T-cell (primary cell): Measurements from ENCODE around the gene ATP9B. TPM values are rescaled to one million over a fixed set of nuclear protein-coding genes. Genes with fewer than 3 reads are reported as not detected.

Experiments used
- ATAC-seq, 4 experiments: fragments of 200-7000 bp in 3 of 4; fragments of 150-1000 bp in 1 of 4; cut with Tn5 transposase; replicated peaks in 1 of 4; 1 replicate in 3 of 4; 2 replicates in 1 of 4; pipeline ENCODE4 v1.10.0; 2021; ENCODE audit warnings: moderate library complexity in 3 of 4, mild to moderate bottlenecking in 2 of 4, moderate number of reproducible peaks in 1 of 4
- CTCF ChIA-PET, 2 donors: fragments of 300-600 bp; sonication (Branson Sonifier 250); formaldehyde crosslinking; loops; one replicate each; lab custom pipeline; 2022; ENCODE audit warnings: antibody characterized with exemption in 2 of 2; lab: Charles Lee
- POLR2A ChIA-PET, 2 donors: fragments of 300-600 bp; sonication (Branson Sonifier 250); formaldehyde crosslinking; loops; one replicate each; lab custom pipeline; 2022; ENCODE audit warnings: antibody characterized with exemption in 2 of 2; lab: Charles Lee
- DNase-seq, 35 experiments: peaks; one replicate each; pipeline versions ENCODE4 v3.0.0 to v3.0.0-alpha.2; 2013 to 2023
- H3K27ac ChIP-seq: one replicate; pipeline ENCODE4 v1.5.1; 2013; ENCODE audit warnings: low read length
- H3K27me3 ChIP-seq, 2 experiments: replicated peaks in 1 of 2; 1 replicate in 1 of 2; 2 replicates in 1 of 2; pipeline versions ENCODE4 v1.6.1 to v1.7.0; 2013; ENCODE audit warnings: low read length in 1 of 2, mixed read lengths in 1 of 2; ENCODE audit not compliant: control insufficient read depth in 2 of 2, insufficient read depth in 2 of 2; ENCODE audit errors: extremely low read depth in 1 of 2
- H3K36me3 ChIP-seq, 2 donors: 1 replicate in 1 of 2; 2 replicates in 1 of 2; pipeline versions ENCODE4 v1.6.1 to v1.7.0; 2013; ENCODE audit warnings: low read length in 1 of 2; ENCODE audit not compliant: control insufficient read depth in 2 of 2, insufficient read depth in 1 of 2; ENCODE audit errors: extremely low read depth in 1 of 2
- H3K4me1 ChIP-seq, 2 experiments: 1 replicate in 1 of 2; 2 replicates in 1 of 2; pipeline versions ENCODE4 v1.6.1 to v1.7.0; 2013; ENCODE audit warnings: low read length in 2 of 2, mixed read lengths in 1 of 2; ENCODE audit not compliant: insufficient read depth in 2 of 2, control insufficient read depth in 1 of 2; ENCODE audit errors: extremely low read depth in 1 of 2
- H3K4me3 ChIP-seq, 2 donors: 1 replicate in 1 of 2; 2 replicates in 1 of 2; pipeline versions ENCODE4 v1.5.1 to v1.7.0; 2013; ENCODE audit warnings: mild to moderate bottlenecking in 2 of 2, low read length in 1 of 2, moderate library complexity in 1 of 2; ENCODE audit not compliant: control insufficient read depth in 1 of 2; ENCODE audit errors: extremely low read depth in 1 of 2
- H3K9me3 ChIP-seq: 2 replicates; pipeline ENCODE4 v1.7.0; 2013
- H3K27ac Mint-ChIP-seq, 2 donors: one replicate each; pipeline ENCODE4 v1.8.0; 2020 to 2021; ENCODE audit warnings: mild to moderate bottlenecking in 2 of 2, mixed read lengths in 2 of 2
- H3K27me3 Mint-ChIP-seq, 2 donors: one replicate each; pipeline ENCODE4 v1.8.0; 2021 to 2022; ENCODE audit warnings: mixed read lengths in 2 of 2
- H3K36me3 Mint-ChIP-seq: one replicate; pipeline ENCODE4 v1.8.0; 2021; ENCODE audit warnings: mixed read lengths
- H3K4me1 Mint-ChIP-seq, 3 donors: one replicate each; pipeline ENCODE4 v1.8.0; 2020 to 2022; ENCODE audit warnings: mixed read lengths in 3 of 3, mild to moderate bottlenecking in 1 of 3
- H3K4me3 Mint-ChIP-seq, 3 donors: one replicate each; pipeline ENCODE4 v1.8.0; 2020 to 2022; ENCODE audit warnings: mild to moderate bottlenecking in 3 of 3, mixed read lengths in 3 of 3, moderate library complexity in 3 of 3
- H3K9me3 Mint-ChIP-seq, 3 donors: one replicate each; pipeline ENCODE4 v1.8.0; 2020 to 2022; ENCODE audit warnings: mixed read lengths in 3 of 3
- WGBS: methylation state at CpG from one replicate; pipeline ENCODE4 v1.1.5; 2013; ENCODE audit warnings: missing lambda C conversion rate; ENCODE audit not compliant: insufficient coverage; 5-methylcytosine and 5-hydroxymethylcytosine counted together
- total RNA-seq, 35 experiments: library from RNA in 6 of 35; stranded (reverse) in 6 of 35; fragments of 120-200 nt in 1 of 35; gene quantifications; one replicate each; pipeline versions ENCODE4 v1.2.1 to v1.2.4 and lab custom pipeline; 2013 to 2026

ATP9B gene
- total RNA-seq, 5 donors from 2014 or later (not counting 1 experiment from before 2014, with no cell fraction given), result 54.1 to 95.2 (median 65.4) TPM

DNA sequence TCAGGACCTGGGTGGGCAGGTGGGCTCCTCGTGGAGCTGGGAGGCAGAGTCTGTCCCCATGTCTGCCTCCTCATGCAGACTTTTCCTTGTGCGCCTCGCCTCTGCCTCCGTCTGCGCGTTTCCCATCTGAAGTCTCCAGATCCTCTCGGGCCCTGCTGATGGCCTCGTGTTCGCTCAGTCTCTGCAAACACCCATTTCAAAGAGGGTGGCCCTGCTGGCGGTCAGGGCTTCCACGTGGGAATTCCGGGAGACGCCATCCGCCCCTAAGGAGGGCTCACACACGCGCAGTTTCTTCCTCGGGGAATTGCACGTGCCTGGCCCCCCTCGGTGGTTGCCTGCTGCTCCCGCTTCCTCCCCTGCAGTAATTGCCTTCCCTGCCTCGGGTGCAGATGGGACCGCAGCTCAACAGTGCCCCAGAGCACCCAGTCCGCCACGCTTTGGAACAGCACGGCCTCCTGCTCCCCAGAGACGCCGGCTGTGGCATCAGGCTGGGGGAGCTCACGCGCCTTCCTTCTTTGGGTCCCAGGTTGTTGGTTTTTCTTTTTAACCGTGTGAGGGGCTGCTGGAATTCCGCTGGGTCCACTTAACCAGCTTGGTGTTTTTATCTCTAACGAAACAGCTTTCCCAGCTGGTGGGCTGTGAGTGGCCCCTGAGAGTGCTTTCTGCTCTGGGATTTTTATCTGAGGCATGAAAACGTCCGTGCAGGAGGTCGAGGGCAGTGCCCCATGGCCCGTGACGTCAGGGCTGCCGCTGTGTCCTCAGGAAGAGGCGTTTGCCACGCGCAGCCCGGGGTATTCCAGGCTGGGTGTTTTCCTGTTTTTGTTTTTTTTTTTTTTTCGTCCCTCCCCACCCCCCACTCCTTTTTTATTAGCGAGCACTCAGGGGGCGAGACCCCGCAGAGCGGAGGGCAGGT is 342.7 kb downstream of the ATP9B start:
- ATAC-seq, result no peak
- Histone ChIP-seq H3K36me3 (peaks cover 9 to 47% of the 10 kb centered on the region in 2 donors), H3K4me3 (no peak overlapping the region), H3K27ac (no peak overlapping the region), H3K4me1 (peaks cover 0 to 14% of the 10 kb centered on the region in 2 experiments), H3K9me3 (no peaks in the 10 kb centered on the region), H3K27me3 (no peaks in the 10 kb centered on the region)
- H3K27ac Mint-ChIP-seq, result no peak overlapping the region
- WGBS, result 94% methylated on average over 33 of the region's 47 CpGs
- POLR2A ChIA-PET, result interaction anchor here in 1 of 2 donors (0.7 kb wide), 1 partner anchor 192 kb away, joined by 5 read pairs; no protein-coding TSS in a partner anchor
- H3K9me3 Mint-ChIP-seq, result no peaks in the 10 kb centered on the region
- H3K36me3 Mint-ChIP-seq, result peaks cover 25% of the 10 kb centered on the region
- H3K4me3 Mint-ChIP-seq, result no peak overlapping the region
- no peaks in the 10 kb centered on the region for H3K27me3 Mint-ChIP-seq
- no peak for DNase-seq
- CTCF ChIA-PET, result no interaction called here
- H3K4me1 Mint-ChIP-seq, result peaks cover 40 to 42% (median 41%) of the 10 kb centered on the region in 3 donors

DNA sequence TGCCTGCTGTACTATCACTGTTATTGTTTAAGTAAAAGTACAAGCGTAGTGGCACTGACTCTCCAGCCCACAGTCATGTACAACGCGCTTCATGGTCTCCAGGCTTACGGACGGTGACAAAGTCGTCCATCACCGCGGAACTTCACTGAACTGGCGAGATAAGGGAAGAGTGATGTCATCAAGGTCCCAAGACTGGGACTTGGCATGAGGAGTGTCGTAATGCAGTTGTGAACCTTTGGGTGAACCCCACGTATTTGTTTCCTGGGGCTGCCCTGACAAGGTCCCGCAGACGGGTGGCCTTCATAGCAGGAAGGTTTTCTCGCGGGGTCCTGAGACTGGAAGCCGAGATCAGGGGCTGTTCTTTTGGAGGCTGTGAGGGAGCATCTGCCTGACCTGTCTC is 343.8 kb downstream of the ATP9B start:
- DNase-seq (no peak), ATAC-seq (no peak)
- no peaks in the 10 kb centered on the region for H3K9me3 ChIP-seq
- peaks cover 0 to 8% of the 10 kb centered on the region in 2 experiments for H3K4me1 ChIP-seq
- no peak overlapping the region for H3K4me3 ChIP-seq
- no peak overlapping the region for H3K27ac Mint-ChIP-seq
- peaks cover 25% of the 10 kb centered on the region for H3K36me3 Mint-ChIP-seq
- CTCF ChIA-PET, result no interaction called here
- H3K27me3 ChIP-seq, result no peaks in the 10 kb centered on the region
- H3K27ac ChIP-seq, result no peak overlapping the region
- no peaks in the 10 kb centered on the region for H3K9me3 Mint-ChIP-seq
- no peak overlapping the region for H3K4me3 Mint-ChIP-seq
- 95% methylated on average over 13 of the region's 16 CpGs for WGBS
- peaks cover 31 to 37% (median 32%) of the 10 kb centered on the region in 3 donors for H3K4me1 Mint-ChIP-seq
- peaks cover 9 to 47% of the 10 kb centered on the region in 2 donors for H3K36me3 ChIP-seq
- H3K27me3 Mint-ChIP-seq, result no peaks in the 10 kb centered on the region
- POLR2A ChIA-PET, result no interaction called here

DNA sequence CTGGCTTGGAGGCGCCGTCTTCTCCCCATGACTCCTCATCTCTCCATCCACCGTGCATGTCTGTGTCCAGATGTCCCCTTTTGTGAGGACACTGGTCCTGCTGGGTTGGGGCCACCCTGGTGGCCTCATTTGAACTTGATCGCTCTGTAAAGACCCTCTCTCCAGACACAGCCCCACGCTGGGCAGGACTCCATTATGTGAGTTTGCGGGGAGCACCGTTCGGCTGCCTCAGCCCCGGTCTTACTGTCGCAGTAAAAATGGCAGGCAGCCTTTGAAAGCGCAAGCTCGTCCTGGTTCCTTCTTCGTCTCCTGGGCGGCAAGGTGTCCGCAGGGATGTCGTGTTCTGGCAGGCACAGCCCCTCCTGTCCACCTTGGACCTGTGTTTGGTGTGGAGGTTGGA is 344.2 kb downstream of the ATP9B start:
- peaks cover 0 to 8% of the 10 kb centered on the region in 2 experiments for H3K4me1 ChIP-seq
- no peak overlapping the region for H3K4me3 Mint-ChIP-seq
- no peaks in the 10 kb centered on the region for H3K27me3 ChIP-seq
- ATAC-seq, result no peak
- H3K4me1 Mint-ChIP-seq, result peaks cover 29 to 37% (median 32%) of the 10 kb centered on the region in 3 donors
- no peaks in the 10 kb centered on the region for H3K27me3 Mint-ChIP-seq
- no peak overlapping the region for H3K27ac ChIP-seq
- no peak overlapping the region for H3K4me3 ChIP-seq
- peaks cover 25% of the 10 kb centered on the region for H3K36me3 Mint-ChIP-seq
- no peaks in the 10 kb centered on the region for H3K9me3 ChIP-seq
- ChIA-PET POLR2A (no interaction called here), CTCF (no interaction called here)
- peaks cover 10 to 49% of the 10 kb centered on the region in 2 donors for H3K36me3 ChIP-seq
- H3K9me3 Mint-ChIP-seq, result no peaks in the 10 kb centered on the region
- WGBS, result 98% methylated on average over 16 of the region's 16 CpGs
- no peak overlapping the region for H3K27ac Mint-ChIP-seq
- DNase-seq, result no peak

DNA sequence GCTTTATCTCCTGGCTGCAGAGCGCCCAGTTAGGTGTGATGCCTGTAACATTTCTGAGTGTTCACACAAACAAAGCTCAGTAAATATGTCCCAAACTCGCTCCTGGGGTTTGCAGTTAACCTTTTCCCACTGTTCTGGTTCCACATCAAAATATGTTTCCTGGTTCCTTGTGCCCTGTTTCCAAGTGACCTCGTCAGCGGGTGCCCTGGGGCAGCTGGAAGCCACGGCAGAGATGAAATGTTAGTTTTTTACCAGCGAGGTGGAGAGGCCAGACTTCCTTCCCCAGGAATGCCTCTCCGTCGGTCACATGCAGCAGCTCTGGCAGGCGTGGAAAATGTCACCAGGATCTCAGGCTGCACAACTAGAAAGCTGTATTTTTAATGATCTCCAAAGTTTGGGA is 344.7 kb downstream of the ATP9B start:
- peaks cover 25% of the 10 kb centered on the region for H3K36me3 Mint-ChIP-seq
- H3K4me3 Mint-ChIP-seq, result no peak overlapping the region
- no peaks in the 10 kb centered on the region for H3K9me3 ChIP-seq
- no peak overlapping the region for H3K27ac Mint-ChIP-seq
- no peaks in the 10 kb centered on the region for H3K9me3 Mint-ChIP-seq
- ChIA-PET CTCF (interaction anchor here in 1 of 2 donors (1.3 kb wide), 1 partner anchor 35 kb away, joined by 4 read pairs; no protein-coding TSS in a partner anchor), POLR2A (interaction anchor here in 1 of 2 donors (0.6 kb wide), 1 partner anchor 20 kb away, joined by 7 read pairs; no protein-coding TSS in a partner anchor)
- H3K27ac ChIP-seq, result no peak overlapping the region
- WGBS, result 87% methylated on average over 6 of the region's 9 CpGs
- no peak for DNase-seq
- H3K4me1 Mint-ChIP-seq, result peaks cover 32 to 41% (median 36%) of the 10 kb centered on the region in 3 donors
- no peaks in the 10 kb centered on the region for H3K27me3 ChIP-seq
- H3K4me1 ChIP-seq, result peaks cover 0 to 8% of the 10 kb centered on the region in 2 experiments
- H3K4me3 ChIP-seq, result no peak overlapping the region
- ATAC-seq, result no peak
- peaks cover 14 to 52% of the 10 kb centered on the region in 2 donors for H3K36me3 ChIP-seq
- H3K27me3 Mint-ChIP-seq, result no peaks in the 10 kb centered on the region

DNA sequence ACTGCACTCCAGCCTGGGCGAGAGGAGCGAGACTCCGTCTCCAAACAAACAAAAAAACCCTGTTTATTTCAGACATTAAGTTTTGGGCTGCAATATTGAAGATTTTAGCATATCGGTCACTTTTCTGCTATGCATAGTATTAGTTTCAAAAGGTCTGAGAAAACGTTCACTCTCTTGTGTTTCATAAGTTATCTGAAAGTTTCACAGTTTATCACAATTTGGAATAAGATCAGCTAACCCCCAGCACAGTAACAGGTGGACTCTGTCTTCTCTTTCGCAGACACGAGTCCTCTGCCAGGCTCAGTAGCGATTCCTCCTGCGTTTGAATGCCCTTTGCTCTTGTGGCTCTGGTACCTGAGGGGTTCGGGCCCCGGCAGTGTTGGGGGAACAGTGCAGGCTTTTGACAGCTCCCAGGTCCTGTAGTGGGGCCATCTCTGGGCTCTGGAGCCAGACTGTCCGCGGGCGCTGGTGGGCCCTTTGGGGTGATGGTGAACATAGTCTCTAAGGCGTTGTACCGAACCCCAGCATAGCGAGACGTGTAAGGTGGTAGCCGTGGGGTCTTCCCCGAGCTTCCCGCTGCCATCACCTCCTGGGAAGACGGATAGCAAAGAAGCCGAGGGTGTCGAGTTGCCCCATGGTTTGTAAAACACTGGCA is 347.0 kb downstream of the ATP9B start:
- no peak for ATAC-seq
- H3K4me3 ChIP-seq, result no peak overlapping the region
- Mint-ChIP-seq H3K4me1 (peaks cover 41 to 55% (median 42%) of the 10 kb centered on the region in 3 donors), H3K27me3 (no peaks in the 10 kb centered on the region), H3K4me3 (peak overlapping the region in 1 of 3 donors; percentile 17), H3K36me3 (peaks cover 32% of the 10 kb centered on the region), H3K9me3 (no peaks in the 10 kb centered on the region), H3K27ac (no peak overlapping the region)
- no peaks in the 10 kb centered on the region for H3K27me3 ChIP-seq
- 83% methylated on average over 21 of the region's 24 CpGs for WGBS
- ChIA-PET POLR2A (interaction anchor here in 1 of 2 donors (0.6 kb wide), 1 partner anchor 19 kb away, joined by 4 read pairs; no protein-coding TSS in a partner anchor), CTCF (no interaction called here)
- no peak for DNase-seq
- H3K4me1 ChIP-seq, result peaks cover 0 to 8% of the 10 kb centered on the region in 2 experiments
- H3K27ac ChIP-seq, result no peak overlapping the region
- no peaks in the 10 kb centered on the region for H3K9me3 ChIP-seq
- H3K36me3 ChIP-seq, result peaks cover 9 to 57% of the 10 kb centered on the region in 2 donors

DNA sequence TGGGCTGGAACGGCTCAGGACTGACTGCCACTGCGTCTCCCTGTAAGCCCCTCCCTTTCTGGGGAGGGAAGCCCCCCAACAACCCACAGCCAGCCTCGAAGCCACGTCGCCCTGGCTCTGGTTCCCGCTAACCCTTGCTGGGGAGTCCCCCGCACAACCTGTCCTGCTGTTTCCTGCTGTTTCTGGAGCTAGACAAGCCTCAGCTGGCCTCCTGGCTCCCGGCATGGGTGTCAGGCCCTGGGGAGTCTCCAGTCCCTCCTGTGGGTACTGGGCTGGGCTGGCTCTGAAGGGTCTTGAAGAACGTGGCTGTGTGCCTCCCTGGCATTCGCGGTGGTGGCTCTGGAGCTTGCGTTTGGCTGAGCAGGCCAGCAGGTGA is 347.5 kb downstream of the ATP9B start:
- WGBS, result 90% methylated on average over 10 of the region's 12 CpGs
- no peak for DNase-seq
- POLR2A ChIA-PET, result interaction anchor here in 1 of 2 donors (0.6 kb wide), 1 partner anchor 18 kb away, joined by 4 read pairs; no protein-coding TSS in a partner anchor
- no peak for ATAC-seq
- no peaks in the 10 kb centered on the region for H3K27me3 Mint-ChIP-seq
- H3K36me3 ChIP-seq, result peaks cover 9 to 58% of the 10 kb centered on the region in 2 donors
- CTCF ChIA-PET, result no interaction called here
- H3K27ac ChIP-seq, result no peak overlapping the region
- H3K4me1 ChIP-seq, result peaks cover 0 to 8% of the 10 kb centered on the region in 2 experiments
- H3K27me3 ChIP-seq, result no peaks in the 10 kb centered on the region
- peak overlapping the region in 1 of 2 donors; percentile 22 for H3K27ac Mint-ChIP-seq
- no peak overlapping the region for H3K4me3 ChIP-seq
- peak overlapping the region in 1 of 3 donors; percentile 17 for H3K4me3 Mint-ChIP-seq
- H3K36me3 Mint-ChIP-seq, result peaks cover 32% of the 10 kb centered on the region
- H3K9me3 Mint-ChIP-seq, result no peaks in the 10 kb centered on the region
- H3K4me1 Mint-ChIP-seq, result peaks cover 39 to 54% (median 44%) of the 10 kb centered on the region in 3 donors
- no peaks in the 10 kb centered on the region for H3K9me3 ChIP-seq
